GM18517 (cell line): Measurements from ENCODE around the gene NUDT21.
"Not testable (repeated sequence)": the region's sequence is repeated elsewhere in the genome, so short reads cannot be mapped to it uniquely, and the experiment has no call there.

Experiments
- ATAC-seq: cut with Tn5 transposase; IDR thresholded peaks from one replicate; pipeline ENCODE4 v1.9.1; 2021; ENCODE audit warnings: mild to moderate bottlenecking, moderate library complexity; ENCODE audit not compliant: unreplicated experiment

Gene NUDT21

GRCh38 chr16:56420613-56421012, 30.5 kb downstream of the NUDT21 start:
- no peak for ATAC-seq

GRCh38 chr16:56419740-56420548, 31.2 kb downstream of the NUDT21 start:
- ATAC-seq = no peak

- ATAC-seq = no peak
These were observed 34.0 kb downstream of the NUDT21 start for GRCh38 chr16:56417138-56417537.

GRCh38 chr16:56415875-56416274, 35.3 kb downstream of the NUDT21 start:
- ATAC-seq = no peak

- ATAC-seq = no peak
These were observed 36.8 kb downstream of the NUDT21 start for GRCh38 chr16:56414366-56414765.

- ATAC-seq = no peak
These were observed 37.8 kb downstream of the NUDT21 start for GRCh38 chr16:56413381-56413780.

GRCh38 chr16:56411624-56412023, 39.5 kb downstream of the NUDT21 start:
- ATAC-seq = no peak

- ATAC-seq = no peak
These were observed 40.0 kb downstream of the NUDT21 start for GRCh38 chr16:56411123-56411522.

GRCh38 chr16:56409195-56409594, 41.9 kb downstream of the NUDT21 start:
- ATAC-seq = no peak

- no peak for ATAC-seq
These were observed 42.6 kb downstream of the NUDT21 start for GRCh38 chr16:56408379-56409098.

- ATAC-seq = no peak
These were observed 45.0 kb downstream of the NUDT21 start for GRCh38 chr16:56405977-56406672.

GRCh38 chr16:56401482-56401881, 49.6 kb downstream of the NUDT21 start:
- no peak for ATAC-seq

- ATAC-seq = no peak
These were observed 50.7 kb downstream of the NUDT21 start for GRCh38 chr16:56400458-56400857.

- no peak for ATAC-seq
These were observed 51.6 kb downstream of the NUDT21 start for GRCh38 chr16:56399486-56399885.

GRCh38 chr16:56399047-56399446, 52.1 kb downstream of the NUDT21 start:
- no peak for ATAC-seq

- not testable (repeated sequence) for ATAC-seq
These were observed 54.4 kb downstream of the NUDT21 start for GRCh38 chr16:56396724-56397123.

- ATAC-seq = no peak
These were observed 61.6 kb downstream of the NUDT21 start for GRCh38 chr16:56389554-56389953.

- ATAC-seq = no peak
These were observed 62.9 kb downstream of the NUDT21 start for GRCh38 chr16:56388209-56388608.

GRCh38 chr16:56387396-56387795, 63.7 kb downstream of the NUDT21 start:
- no peak for ATAC-seq

GRCh38 chr16:56384074-56384721, 66.9 kb downstream of the NUDT21 start:
- no peak for ATAC-seq

- ATAC-seq = no peak
These were observed 68.2 kb downstream of the NUDT21 start for GRCh38 chr16:56382901-56383355.
